Renal cortical epithelial cell (primary cell): ENCODE results near the gene PPT2. TPM values are rescaled to one million over a fixed set of nuclear protein-coding genes. Genes with fewer than 3 reads are reported as not detected.
"Not testable (repeated sequence)": the region's sequence is repeated elsewhere in the genome, so short reads cannot be mapped to it uniquely, and the experiment has no call there.

Source experiments
- DNase-seq: peaks from one replicate; pipeline ENCODE4 v3.0.0-alpha.2; 2011; ENCODE audit warnings: low read depth
- total RNA-seq: library from RNA; depleted of rRNA; stranded (reverse); fragments of >200 nt; gene quantifications from 2 replicates; pipeline ENCODE4 v1.2.3, GENCODE V29; 2014

The PPT2 gene
- total RNA-seq, 1 donor from 2014 or later, result 48.7 TPM

GRCh38 chr6:32176476-32177182 is 22.7 kb downstream of the PPT2 start:
- DNase-seq, result peak; percentile 64

- no peak for DNase-seq
These were observed 23.3 kb downstream of the PPT2 start for GRCh38 chr6:32177183-32177787.

GRCh38 chr6:32177788-32178546 is 24.0 kb downstream of the PPT2 start, which contains the start of gene RNF5:
RNF5 (plus strand) TSS chr6:32178405; CDS start chr6:32178512, 107 bp downstream.
- peak; percentile 100 for DNase-seq

- no peak for DNase-seq
These were observed 24.9 kb downstream of the PPT2 start for GRCh38 chr6:32178547-32179440.

DNA sequence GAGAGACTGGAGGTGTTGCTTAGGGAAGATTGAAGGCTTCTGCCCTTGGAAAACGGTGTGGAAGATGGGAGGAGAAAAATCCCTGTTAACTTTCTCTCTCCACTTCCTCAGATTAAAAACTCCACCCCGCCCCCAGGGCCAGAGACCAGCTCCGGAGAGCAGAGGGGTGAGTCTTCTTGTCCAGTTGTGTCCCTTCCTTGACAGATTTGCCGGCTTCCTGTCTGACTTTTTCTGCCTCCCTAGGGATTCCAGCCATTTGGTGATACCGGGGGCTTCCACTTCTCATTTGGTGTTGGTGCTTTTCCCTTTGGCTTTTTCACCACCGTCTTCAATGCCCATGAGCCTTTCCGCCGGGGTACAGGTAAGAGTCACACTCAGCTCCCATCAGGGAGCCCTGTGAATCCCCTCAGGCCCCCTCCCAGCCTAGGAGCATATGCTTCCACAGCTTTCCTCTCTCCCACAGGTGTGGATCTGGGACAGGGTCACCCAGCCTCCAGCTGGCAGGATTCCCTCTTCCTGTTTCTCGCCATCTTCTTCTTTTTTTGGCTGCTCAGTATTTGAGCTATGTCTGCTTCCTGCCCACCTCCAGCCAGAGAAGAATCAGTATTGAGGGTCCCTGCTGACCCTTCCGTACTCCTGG is 25.9 kb downstream of the PPT2 start:
- DNase-seq, result no peak

DNA sequence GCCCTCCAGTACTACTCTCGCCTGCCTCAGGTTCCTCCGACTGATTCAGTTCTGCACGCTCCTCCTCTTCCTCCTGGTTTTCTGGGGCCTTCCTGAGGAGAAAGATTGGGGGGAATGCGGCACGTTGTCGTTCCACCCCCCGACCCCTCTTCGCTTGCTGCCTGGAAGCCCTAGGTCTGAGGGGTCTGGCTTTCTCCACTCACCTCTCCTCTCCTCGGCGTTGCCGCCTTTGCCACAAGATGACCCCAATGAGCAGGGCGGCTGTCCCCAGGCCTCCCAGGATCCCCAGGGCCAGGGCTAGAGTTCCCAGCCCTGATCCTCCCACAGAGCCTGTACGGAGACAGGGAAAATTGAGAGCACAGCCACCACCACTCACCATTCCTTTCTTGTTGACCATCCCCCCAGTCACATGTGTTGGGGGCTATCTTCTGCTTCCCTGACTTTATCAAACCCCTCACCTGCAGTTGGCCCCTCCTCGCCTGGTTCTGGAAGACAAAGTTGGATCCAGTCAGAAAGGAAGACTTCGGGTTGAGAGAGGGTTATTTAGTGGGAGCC is 27.3 kb downstream of the PPT2 start:
- no peak for DNase-seq

DNA sequence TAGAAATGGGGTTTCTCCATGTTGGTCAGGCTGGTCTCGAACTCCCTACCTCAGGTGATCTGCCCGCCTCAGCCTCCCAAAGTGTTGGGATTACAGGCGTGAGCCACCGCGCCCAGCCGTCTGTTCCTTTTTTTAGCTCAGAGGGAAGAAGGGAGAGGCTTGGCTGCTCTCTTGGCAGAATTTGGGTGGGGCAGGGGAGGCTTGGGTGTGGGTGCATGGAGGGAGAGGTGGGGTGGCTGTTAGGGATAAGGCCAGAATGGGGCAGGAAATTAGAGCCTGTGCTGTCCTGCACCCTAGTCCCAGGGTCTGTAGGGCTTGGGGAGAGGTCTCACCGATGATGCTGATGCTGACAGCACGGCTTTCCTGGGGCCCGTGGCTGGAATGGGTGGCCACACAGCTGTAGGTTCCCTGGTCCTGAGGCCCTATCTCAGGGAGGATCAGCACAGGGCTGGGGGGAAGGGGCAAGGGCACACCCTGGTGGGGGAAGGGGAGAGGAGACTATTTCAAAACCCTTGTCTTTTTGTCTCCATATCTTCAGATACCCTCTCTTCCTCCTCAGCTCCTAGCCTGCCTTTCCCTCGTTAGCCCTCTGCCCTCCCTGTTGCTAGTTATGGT is 28.1 kb downstream of the PPT2 start:
- DNase-seq, result no peak

DNA sequence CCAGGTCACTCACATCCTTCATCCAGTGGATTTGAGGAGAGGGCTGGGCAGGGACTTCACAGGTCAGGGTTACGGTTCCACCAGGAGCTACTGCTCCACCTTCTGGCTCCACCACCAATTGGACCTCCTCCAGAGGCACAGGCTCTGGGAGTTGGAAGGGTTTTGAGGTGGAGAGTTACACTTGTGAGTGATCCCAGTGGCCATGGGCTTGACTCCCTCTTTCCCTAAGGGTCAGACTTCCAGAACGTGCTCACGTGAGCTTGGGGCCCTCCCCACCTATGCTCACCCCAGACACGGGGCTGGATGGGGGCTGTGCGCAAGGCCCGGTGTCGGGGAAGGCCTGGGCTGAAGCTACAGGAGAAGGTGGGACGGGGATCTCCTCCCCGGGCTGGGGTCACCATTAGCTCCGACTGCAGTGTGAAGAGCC is 28.6 kb downstream of the PPT2 start:
- no peak for DNase-seq

GRCh38 chr6:32183030-32183429 is 29.1 kb downstream of the PPT2 start:
- no peak for DNase-seq

DNA sequence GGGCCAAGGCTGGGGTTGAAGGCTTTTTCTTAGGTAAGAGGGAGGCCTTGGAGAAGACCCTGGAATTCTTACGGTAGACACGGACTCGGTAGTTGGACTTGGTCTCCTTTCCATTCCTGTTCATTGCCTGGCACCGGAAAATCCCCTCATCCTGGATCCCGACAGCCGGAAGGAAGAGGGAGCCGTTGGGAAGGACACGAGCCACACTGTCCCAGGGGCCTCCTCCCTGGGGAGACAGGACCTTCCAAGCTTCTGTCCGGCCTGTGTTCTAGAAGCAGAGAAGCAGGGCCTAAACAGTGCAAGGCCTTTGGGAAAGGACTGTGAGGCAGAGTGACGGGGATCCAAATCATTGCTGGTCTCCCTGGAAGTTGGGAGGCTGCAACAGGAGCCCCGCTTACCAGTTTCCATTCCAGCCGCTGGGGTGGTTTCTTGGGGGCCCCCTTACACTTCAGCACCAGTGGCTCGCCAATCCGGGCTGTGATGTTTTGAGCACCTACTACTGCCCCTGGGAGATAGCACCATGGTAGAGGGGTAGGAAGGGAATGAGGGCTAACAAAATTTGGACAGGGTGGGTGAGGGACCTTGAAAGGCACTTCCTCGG is 29.6 kb downstream of the PPT2 start:
- no peak for DNase-seq

- DNase-seq, result no peak
These were observed 30.2 kb downstream of the PPT2 start, which contains the start of gene AGER for GRCh38 chr6:32184084-32184640. AGER (minus strand) TSS chr6:32184253; CDS start chr6:32184222, 31 bp downstream.

DNA sequence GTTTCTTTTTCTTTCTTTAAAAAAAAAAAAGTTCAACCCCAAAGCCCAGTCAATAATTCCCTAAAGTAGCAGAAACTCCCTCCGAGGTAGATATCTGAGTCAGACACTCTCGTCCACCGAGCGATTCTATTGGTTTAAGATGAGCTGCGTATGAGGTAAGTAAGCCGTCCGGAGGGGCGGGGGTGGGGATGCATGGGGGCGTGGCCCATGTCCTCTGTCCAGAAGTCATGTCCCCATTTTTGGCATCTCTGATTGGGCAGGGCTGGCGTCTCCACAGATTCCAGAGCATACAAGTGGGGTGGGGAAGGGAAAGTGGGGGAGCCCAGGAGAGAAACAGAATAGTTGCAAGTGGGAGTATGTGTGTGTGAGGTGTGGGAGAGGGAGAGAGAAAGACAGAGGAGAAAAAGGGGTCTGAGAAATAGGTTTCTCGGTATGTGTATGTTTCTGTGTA is 31.8 kb downstream of the PPT2 start:
- DNase-seq, result peak; percentile 90

GRCh38 chr6:32186151-32186840 is 32.4 kb downstream of the PPT2 start:
- DNase-seq, result not testable (repeated sequence)

GRCh38 chr6:32187009-32187709 is 33.2 kb downstream of the PPT2 start:
- DNase-seq, result no peak

DNA sequence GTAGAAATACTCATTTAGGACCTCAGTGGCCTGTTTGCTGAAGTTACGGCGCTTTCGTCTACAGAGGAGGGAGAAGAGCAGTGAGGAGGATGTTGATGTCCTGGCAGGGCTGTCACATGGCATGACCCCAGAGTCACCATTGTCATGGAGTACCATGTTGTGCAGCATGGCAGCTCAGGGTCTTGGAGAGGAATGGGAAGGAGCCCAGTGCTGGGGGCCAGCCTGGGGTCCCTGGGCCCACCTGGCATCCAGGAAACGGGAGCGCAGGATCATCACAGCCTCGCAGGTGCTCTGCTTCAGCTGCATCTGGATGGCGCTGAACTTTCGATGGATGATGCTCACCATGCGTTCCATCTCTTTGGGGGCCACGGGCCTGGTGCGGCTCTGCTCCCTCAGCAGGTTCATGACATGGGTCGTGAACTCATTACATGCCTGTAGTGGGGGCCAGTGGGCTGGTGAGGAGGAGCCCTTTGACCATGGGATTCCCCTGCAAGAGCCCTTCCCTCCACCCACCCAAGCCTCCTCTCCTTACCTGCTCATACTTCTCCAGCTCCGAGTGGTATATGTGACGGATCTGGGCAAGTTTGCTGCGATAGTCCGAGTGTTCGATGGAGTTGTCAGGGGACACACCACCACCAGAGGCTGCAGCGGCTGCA is 33.9 kb downstream of the PPT2 start:
- not testable (repeated sequence) for DNase-seq

- no peak for DNase-seq
These were observed 34.6 kb downstream of the PPT2 start for GRCh38 chr6:32188381-32189068.
